Psoas muscle (tissue), 8 donors: ENCODE measurements around the gene IFIT1B. TPM values are rescaled to one million over a fixed set of nuclear protein-coding genes. Genes with fewer than 3 reads are reported as not detected.

Source experiments
- ATAC-seq, 4 donors: fragments of 200-7000 bp; cut with Tn5 transposase; one replicate each; pipeline ENCODE4 v1.9.1; 2020; ENCODE audit warnings: moderate library complexity in 3 of 4, mild to moderate bottlenecking in 2 of 4
- DNase-seq, 2 donors: peaks; one replicate each; pipeline ENCODE4 v3.0.0-alpha.2; 2020
- H3K27ac ChIP-seq: fragments of 200-600 bp; one replicate; pipeline ENCODE4 v1.8.0; 2022
- H3K27me3 ChIP-seq, 3 donors: fragments of 200-600 bp in 1 of 3; one replicate each; pipeline versions ENCODE4 v1.6.1 to v1.8.0; 2013 to 2022; ENCODE audit warnings: low read length in 2 of 3, mild to moderate bottlenecking in 2 of 3, moderate library complexity in 1 of 3; ENCODE audit not compliant: insufficient read depth in 3 of 3
- H3K36me3 ChIP-seq, 2 donors: fragments of 200-600 bp in 1 of 2; one replicate each; pipeline versions ENCODE4 v1.6.1 to v1.8.0; 2013 to 2022; ENCODE audit warnings: low read depth in 1 of 2, mild to moderate bottlenecking in 1 of 2, moderate library complexity in 1 of 2; ENCODE audit not compliant: insufficient read depth in 1 of 2
- H3K4me1 ChIP-seq: fragments of 200-600 bp; one replicate; pipeline ENCODE4 v1.8.0; 2022
- H3K4me3 ChIP-seq: fragments of 200-600 bp; one replicate; pipeline ENCODE4 v1.8.0; 2022; ENCODE audit warnings: mild to moderate bottlenecking
- H3K9me3 ChIP-seq: fragments of 200-600 bp; one replicate; pipeline ENCODE4 v1.8.0; 2022
- CTCF ChIP-seq: fragments of 200-600 bp; IDR thresholded peaks from one replicate; pipeline ENCODE4 v1.8.0; 2022; ENCODE audit warnings: antibody characterized with exemption
- WGBS, 3 donors: extraction: QIAGEN DNeasy Blood & Tissue Kit; methylation state at CpG; one replicate each; pipeline versions ENCODE4 v1.1.6 to v1.1.7; 2013; 5-methylcytosine and 5-hydroxymethylcytosine counted together
- intact Hi-C, 2 donors: fragments of 100-400 bp; cut with DNase I; formaldehyde crosslinking; loops; one replicate each; pipeline versions ENCODE4 v1.11.0 to v1.14.2; 2022
- polyA plus RNA-seq, 3 donors: library from polyadenylated mRNA; stranded (reverse); fragments of 200-250 nt; gene quantifications; one replicate each; pipeline ENCODE4 v1.2.3, GENCODE V29; 2013
- total RNA-seq, 4 donors: library from RNA; stranded (reverse); fragmentation: NEBNext Ultra II Directional in 2 of 4; extraction: Animal tissue kit (Norgen Biotek cat#: 25700) in 2 of 4; gene quantifications; one replicate each; pipeline versions ENCODE4 v1.2.1 to v1.2.4, GENCODE V29; 2021 to 2023
- donor health status: healthy with polysubstance abuse.
- donor health status: DM: no; HTN: no; CAD: no; lungs with moderate emphysema.
- donor health status: Bipolar disorder and iron deficiency.
- donor health status: healthy.
- donor health status: DM: yes; HTN: yes; CAD: no.
- donor health status: DM: no; HTN: no; CAD: no.
- donor health status: DM: no; HTN: no; CAD: no.
- donor health status: DM: yes; HTN: yes; CAD: no.

IFIT1B gene
- total and polyA plus RNA-seq, 7 donors = 1.4 TPM; not detected in 6

- no peak overlapping the region for H3K27ac ChIP-seq
- WGBS, 3 donors = 82 to 90% (median 87%) methylated on average over 2 of the region's 2 CpGs
Measured at GRCh38 chr10:89357975-89358374, 19.9 kb upstream of the IFIT1B start.

GRCh38 chr10:89360157-89360556 is 17.7 kb upstream of the IFIT1B start:
- no peak for DNase-seq
- Histone ChIP-seq H3K4me3 (no peak overlapping the region), H3K27ac (no peak overlapping the region), H3K9me3 (no peaks in the 10 kb centered on the region), H3K4me1 (no peaks in the 10 kb centered on the region), H3K36me3 (no peaks in the 10 kb centered on the region), H3K27me3 (no peaks in the 10 kb centered on the region)
- TF ChIP-seq CTCF = no peak
- no peak for ATAC-seq
- intact Hi-C loops = no loop called here

More at GRCh38 chr10:89357975-89358374, 19.9 kb upstream of the IFIT1B start:
- Histone ChIP-seq H3K4me3 (no peak overlapping the region), H3K9me3 (no peaks in the 10 kb centered on the region), H3K36me3 (no peaks in the 10 kb centered on the region), H3K4me1 (peaks cover under 1% of the 10 kb centered on the region), H3K27me3 (no peaks in the 10 kb centered on the region)
- DNase-seq (no peak), ATAC-seq (no peak)
- no peak for TF ChIP-seq CTCF
- intact Hi-C loops = no loop called here

GRCh38 chr10:89362929-89363328 is 14.9 kb upstream of the IFIT1B start:
- H3K27ac ChIP-seq = no peak overlapping the region
- intact Hi-C loops = no loop called here
- no peaks in the 10 kb centered on the region for H3K9me3 ChIP-seq
- ATAC-seq (no peak), DNase-seq (no peak)
- no peaks in the 10 kb centered on the region for H3K27me3 ChIP-seq
- no peaks in the 10 kb centered on the region for H3K36me3 ChIP-seq
- TF ChIP-seq CTCF = no peak
- no peak overlapping the region for H3K4me3 ChIP-seq
- no peaks in the 10 kb centered on the region for H3K4me1 ChIP-seq

- TF ChIP-seq CTCF = no peak
- intact Hi-C loops = no loop called here
- Histone ChIP-seq H3K4me3 (no peak overlapping the region), H3K27me3 (no peaks in the 10 kb centered on the region), H3K36me3 (no peaks in the 10 kb centered on the region), H3K9me3 (no peaks in the 10 kb centered on the region), H3K4me1 (no peaks in the 10 kb centered on the region), H3K27ac (no peak overlapping the region)
- DNase-seq (no peak), ATAC-seq (no peak)
- 71 to 81% (median 72%) methylated on average over 6 of the region's 6 CpGs for WGBS, 3 donors
Measured at GRCh38 chr10:89363729-89364442, 14.0 kb upstream of the IFIT1B start.

DNA sequence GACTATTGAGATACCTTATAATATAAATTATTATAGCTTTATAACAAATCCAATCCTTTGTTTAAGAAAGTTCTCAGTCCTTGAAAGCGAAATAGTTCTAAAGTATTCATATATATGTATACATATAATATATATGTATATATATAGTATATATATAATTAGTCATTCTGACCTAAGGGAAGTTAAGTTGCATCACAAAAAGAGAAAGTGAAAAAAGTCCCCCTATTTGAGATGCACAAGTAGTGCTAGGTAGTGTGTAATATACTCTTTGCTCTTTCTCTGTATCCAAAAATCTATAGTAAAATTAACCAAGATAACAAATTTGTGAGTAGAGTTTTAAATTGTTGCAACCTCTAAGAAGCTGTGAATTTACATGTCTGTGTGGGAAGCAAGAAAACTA is 13.3 kb upstream of the IFIT1B start:
- no peaks in the 10 kb centered on the region for H3K4me1 ChIP-seq
- no peaks in the 10 kb centered on the region for H3K36me3 ChIP-seq
- DNase-seq (no peak), ATAC-seq (no peak)
- no peaks in the 10 kb centered on the region for H3K9me3 ChIP-seq
- 96 to 100% (median 98%) methylated on average over 1 of the region's 1 CpG for WGBS, 3 donors
- intact Hi-C loops = no loop called here
- no peak overlapping the region for H3K27ac ChIP-seq
- H3K27me3 ChIP-seq = no peaks in the 10 kb centered on the region
- no peak overlapping the region for H3K4me3 ChIP-seq
- no peak for TF ChIP-seq CTCF
